Progenitor cell of endocrine pancreas (in vitro differentiated cells): ENCODE results near the gene FUT9. TPM values are rescaled to one million over a fixed set of nuclear protein-coding genes. Genes with fewer than 3 reads are reported as not detected.

Experiments
- DNase-seq: peaks from one replicate; pipeline ENCODE4 v3.0.0; 2021; ENCODE audit warnings: low spot score; ENCODE audit not compliant: unreplicated experiment
- H3K27ac Mint-ChIP-seq: 2 replicates; pipeline ENCODE4 v1.8.0; 2021; ENCODE audit warnings: mild to moderate bottlenecking, moderate library complexity, mixed read lengths
- H3K27me3 Mint-ChIP-seq: 2 replicates; pipeline ENCODE4 v1.8.0; 2021; ENCODE audit warnings: mixed read lengths
- H3K36me3 Mint-ChIP-seq: 2 replicates; pipeline ENCODE4 v1.8.0; 2022; ENCODE audit warnings: mixed read lengths; ENCODE audit not compliant: insufficient read depth
- H3K4me1 Mint-ChIP-seq: 2 replicates; pipeline ENCODE4 v1.8.0; 2021; ENCODE audit warnings: low read depth, mixed read lengths
- H3K4me3 Mint-ChIP-seq: 2 replicates; pipeline ENCODE4 v1.8.0; 2021; ENCODE audit warnings: low read depth, mild to moderate bottlenecking, moderate library complexity, mixed read lengths
- H3K9me3 Mint-ChIP-seq: 2 replicates; pipeline ENCODE4 v1.8.0; 2021; ENCODE audit warnings: low read depth, mixed read lengths
- total RNA-seq: library from RNA; stranded (reverse); gene quantifications from 2 replicates; pipeline ENCODE4 v1.2.1, GENCODE V29; 2021
- TF ChIP-seq, protein P1 (sequence below): fragments of 200-600 bp; sonication (generic); IDR thresholded peaks from one replicate; pipeline ENCODE4 v1.5.0; 2021; ENCODE audit warnings: antibody characterized with exemption, mild to moderate bottlenecking; ENCODE audit not compliant: unreplicated experiment

FUT9 gene
- total RNA-seq, 1 donor from 2014 or later: 1.5 TPM

DNA sequence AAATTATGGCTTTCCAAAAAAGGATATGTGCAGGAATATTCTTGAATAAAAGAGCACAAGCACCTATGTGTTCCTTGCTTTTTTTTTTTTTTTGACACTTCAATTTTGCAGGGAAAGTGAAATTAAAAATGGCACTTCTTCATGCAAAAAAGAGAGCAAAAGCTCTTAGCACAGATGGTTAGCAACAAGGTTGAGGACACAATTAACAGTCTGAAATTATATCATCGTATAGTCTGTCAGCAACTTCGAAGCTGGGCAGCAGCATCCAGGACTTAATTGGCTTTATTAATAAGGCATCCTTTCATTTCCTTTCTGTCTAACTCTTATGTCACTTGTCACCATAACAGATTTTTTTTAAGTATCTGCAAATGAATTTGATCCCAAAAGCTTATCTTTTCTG lies 122.6 kb downstream of the FUT9 start:
- Mint-ChIP-seq H3K4me1 (no peaks in the 10 kb centered on the region), H3K36me3 (peaks cover 4% of the 10 kb centered on the region), H3K4me3 (no peak overlapping the region), H3K27me3 (no peaks in the 10 kb centered on the region), H3K27ac (no peak overlapping the region), H3K9me3 (peaks cover 12% of the 10 kb centered on the region)
- no peak for DNase-seq
- TF ChIP-seq, protein P1, sequence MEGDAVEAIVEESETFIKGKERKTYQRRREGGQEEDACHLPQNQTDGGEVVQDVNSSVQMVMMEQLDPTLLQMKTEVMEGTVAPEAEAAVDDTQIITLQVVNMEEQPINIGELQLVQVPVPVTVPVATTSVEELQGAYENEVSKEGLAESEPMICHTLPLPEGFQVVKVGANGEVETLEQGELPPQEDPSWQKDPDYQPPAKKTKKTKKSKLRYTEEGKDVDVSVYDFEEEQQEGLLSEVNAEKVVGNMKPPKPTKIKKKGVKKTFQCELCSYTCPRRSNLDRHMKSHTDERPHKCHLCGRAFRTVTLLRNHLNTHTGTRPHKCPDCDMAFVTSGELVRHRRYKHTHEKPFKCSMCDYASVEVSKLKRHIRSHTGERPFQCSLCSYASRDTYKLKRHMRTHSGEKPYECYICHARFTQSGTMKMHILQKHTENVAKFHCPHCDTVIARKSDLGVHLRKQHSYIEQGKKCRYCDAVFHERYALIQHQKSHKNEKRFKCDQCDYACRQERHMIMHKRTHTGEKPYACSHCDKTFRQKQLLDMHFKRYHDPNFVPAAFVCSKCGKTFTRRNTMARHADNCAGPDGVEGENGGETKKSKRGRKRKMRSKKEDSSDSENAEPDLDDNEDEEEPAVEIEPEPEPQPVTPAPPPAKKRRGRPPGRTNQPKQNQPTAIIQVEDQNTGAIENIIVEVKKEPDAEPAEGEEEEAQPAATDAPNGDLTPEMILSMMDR: no peak

DNA sequence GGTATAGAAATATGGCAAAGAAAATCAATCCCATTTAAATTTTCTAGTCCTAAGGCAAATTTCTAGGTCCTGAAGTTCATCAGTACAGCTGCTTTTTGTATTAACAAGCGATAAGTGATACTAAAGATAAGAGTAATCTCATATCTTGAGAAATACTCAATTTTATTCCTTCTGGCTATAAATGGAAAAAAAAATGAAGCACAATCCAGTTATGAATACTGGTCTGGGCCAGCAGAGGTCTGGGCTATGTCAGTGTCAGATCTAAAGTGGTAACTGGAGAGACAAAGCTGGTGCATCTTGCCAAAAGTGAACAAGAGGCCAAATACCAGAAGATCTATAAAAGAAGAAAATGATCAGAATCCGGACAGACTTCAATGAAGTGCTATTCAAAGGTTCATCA lies 126.4 kb downstream of the FUT9 start:
- Mint-ChIP-seq H3K4me1 (no peaks in the 10 kb centered on the region), H3K36me3 (peaks cover 4% of the 10 kb centered on the region), H3K27ac (no peak overlapping the region), H3K4me3 (no peak overlapping the region), H3K27me3 (no peaks in the 10 kb centered on the region), H3K9me3 (peaks cover 12% of the 10 kb centered on the region)
- TF ChIP-seq, protein P1: no peak
- DNase-seq: no peak

DNA sequence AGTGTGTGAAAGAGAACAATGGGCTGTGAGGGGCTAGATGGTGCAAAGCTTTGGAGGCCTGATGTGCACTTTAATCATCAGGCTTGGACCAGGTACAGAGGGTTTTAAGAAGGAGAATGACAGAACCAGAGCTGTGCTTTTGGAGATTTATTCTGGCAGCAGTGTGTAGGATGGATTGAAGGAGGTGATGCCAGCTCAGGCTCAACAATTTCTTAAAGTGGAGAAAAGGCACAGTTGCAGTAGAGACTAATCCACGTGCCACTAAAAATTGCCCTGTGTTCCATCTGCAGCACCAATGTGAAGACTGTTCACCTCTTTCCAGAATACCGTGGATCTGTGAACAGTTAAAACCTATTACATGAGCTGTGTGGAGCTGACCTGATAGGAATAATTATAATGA lies 134.7 kb downstream of the FUT9 start:
- H3K4me3 Mint-ChIP-seq: no peak overlapping the region
- TF ChIP-seq, protein P1: no peak
- no peak overlapping the region for H3K27ac Mint-ChIP-seq
- no peaks in the 10 kb centered on the region for H3K36me3 Mint-ChIP-seq
- H3K27me3 Mint-ChIP-seq: no peaks in the 10 kb centered on the region
- peaks cover 2% of the 10 kb centered on the region for H3K4me1 Mint-ChIP-seq
- DNase-seq: no peak
- no peaks in the 10 kb centered on the region for H3K9me3 Mint-ChIP-seq

DNA sequence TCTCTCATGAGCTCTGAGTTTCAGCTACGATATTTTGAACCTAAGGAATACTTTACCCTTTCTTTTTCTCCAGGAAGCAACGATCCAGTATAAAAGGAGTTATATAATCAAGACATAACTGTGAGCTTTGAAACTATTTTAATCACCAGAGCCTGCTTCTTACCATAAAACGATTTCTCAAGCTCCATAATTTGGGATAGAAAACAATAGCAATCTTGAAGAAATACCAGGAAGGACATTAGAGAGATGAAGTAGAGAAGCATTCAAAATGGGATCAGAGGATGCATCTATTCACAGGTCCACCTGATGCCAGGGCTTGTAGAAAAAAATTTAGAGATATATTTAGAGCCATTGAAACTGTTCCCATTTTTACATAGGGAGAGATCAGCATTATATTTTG lies 135.9 kb downstream of the FUT9 start:
- H3K36me3 Mint-ChIP-seq: no peaks in the 10 kb centered on the region
- H3K9me3 Mint-ChIP-seq: no peaks in the 10 kb centered on the region
- H3K4me1 Mint-ChIP-seq: peaks cover 3% of the 10 kb centered on the region
- TF ChIP-seq, protein P1: no peak
- H3K27me3 Mint-ChIP-seq: no peaks in the 10 kb centered on the region
- no peak overlapping the region for H3K4me3 Mint-ChIP-seq
- no peak for DNase-seq
- no peak overlapping the region for H3K27ac Mint-ChIP-seq

DNA sequence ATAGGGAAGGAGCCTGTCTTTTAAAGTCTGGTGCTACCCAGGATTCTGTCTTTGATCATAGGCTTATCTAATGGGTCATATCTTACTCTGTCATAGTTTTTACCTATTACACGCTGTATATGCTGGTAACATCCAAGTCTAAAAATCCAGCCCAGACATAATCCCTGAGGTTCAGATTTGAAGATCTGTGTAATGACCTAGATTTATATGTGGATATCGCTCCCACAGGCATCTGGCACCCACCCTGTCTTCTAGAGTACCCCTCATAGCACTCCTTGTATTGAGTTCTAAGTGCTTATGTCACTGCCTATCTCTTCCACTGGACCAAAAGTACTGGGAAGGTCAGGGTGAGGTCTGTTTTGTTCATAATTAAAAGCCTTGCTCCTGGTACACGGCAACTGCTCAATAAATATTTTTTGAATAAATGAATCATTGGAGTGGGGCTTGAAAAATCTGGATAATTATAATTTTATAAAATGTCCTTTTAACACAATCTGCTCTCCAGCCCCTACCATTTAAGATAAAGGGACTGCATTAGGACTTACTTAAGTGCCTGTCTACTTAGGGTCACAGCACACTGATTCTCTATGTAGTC lies 136.4 kb downstream of the FUT9 start:
- Mint-ChIP-seq H3K4me1 (peaks cover 5% of the 10 kb centered on the region), H3K9me3 (no peaks in the 10 kb centered on the region), H3K36me3 (no peaks in the 10 kb centered on the region), H3K4me3 (no peak overlapping the region), H3K27ac (no peak overlapping the region), H3K27me3 (no peaks in the 10 kb centered on the region)
- DNase-seq: no peak
- TF ChIP-seq, protein P1: no peak
